ENCODE data around the gene ENOX1.

Gene ENOX1

DNA sequence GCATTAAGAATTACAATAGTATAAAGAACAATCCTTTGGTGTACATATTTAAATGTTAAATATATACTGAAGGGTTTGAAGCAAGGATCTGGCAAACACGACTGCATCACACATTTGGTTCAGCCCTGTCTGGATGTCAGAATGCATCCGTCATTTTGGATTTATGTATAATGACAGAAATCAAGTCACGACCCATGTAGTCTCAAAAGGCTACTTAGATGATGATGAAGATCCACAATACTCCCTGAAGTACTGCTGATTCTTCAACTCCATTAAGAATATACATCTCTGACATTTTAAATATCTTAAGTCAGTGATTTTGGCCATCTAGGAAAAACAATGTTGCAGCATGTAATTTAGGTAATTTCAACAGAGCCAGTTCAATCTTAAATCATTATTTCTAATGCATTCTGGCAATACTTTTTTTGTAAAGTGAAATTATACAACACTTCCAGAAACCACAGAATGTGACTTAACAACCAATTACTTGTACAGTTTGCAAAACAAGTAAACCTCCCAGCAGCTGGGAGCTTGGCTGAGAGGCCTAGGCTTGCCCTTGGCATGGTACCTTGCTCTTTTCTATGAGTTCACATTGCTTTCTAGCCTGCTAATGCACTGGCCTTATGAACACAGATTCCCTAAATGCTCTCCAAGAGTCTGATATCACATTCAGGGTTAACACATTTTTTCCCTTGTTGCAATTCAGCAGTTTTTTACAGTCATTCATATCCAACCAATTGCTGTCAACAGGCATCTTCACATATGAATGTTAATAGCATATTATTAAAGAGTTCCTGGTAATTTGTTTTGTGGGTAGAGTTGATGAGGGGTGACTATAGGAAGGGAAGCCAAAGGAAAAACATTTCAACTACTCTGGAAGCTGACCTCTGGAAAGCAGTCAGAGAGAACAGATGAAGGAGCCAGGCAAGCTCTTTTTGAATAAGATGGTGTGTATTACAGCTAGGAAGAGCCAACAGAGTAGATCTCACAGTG, 175.2 kb downstream of the ENOX1 start:
- in situ Hi-C loops (cut with MboI; ENCODE audit: low sequenced_read_pairs), result no loop called here

DNA sequence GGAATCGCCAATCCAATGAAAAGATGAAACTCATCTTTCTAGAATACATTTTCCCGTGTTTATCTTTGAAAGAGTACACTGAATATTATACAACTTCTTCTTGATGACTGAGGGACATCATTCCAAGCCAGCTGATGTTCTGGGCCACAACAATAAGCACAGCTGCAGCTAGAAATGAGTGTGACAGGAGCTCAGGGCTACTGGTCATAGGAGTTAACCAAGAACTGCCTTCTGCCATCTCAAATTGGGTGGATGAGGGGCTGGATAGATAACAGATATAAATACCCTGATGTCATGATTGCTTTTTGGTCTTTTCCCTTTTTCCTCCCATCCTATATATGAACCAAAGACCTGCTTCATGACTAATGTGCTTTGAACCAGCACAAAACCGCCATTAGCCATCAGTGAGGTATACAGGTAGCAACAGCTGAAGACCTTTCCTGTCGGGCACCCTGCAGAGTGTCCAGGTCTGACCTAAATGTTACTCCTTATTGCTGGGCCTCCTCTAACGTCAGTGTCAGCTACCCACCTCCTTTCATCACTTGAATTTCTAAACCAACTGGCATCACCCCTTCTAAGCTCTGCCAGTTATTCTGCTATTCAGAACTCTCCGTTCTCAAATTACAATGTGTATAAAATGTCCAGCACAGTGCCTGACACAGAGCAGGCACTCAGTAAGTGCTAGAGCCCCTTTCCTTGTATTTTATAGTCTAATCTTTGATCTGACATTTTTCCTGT, 178.2 kb downstream of the ENOX1 start:
- in situ Hi-C loops (cut with MboI; ENCODE audit: low sequenced_read_pairs), result no loop called here

DNA sequence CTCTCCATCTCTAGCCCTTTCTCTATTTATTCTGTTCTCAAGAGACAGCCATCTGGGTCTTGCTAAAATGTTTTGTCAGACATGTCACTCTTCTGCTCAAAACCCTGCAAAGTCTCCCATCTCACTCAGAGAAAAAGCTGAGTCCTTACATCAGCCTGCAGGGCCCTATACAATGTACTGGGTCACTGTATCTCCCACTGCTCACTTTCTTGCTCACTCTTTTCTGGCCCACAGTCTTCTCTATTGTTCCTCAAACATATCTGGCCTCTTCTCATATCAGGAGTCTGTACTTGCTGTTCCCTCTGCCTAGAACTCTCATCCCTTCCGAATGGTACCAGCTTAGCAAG, 189.2 kb downstream of the ENOX1 start:
- in situ Hi-C loops (cut with MboI; ENCODE audit: low sequenced_read_pairs), result no loop called here

DNA sequence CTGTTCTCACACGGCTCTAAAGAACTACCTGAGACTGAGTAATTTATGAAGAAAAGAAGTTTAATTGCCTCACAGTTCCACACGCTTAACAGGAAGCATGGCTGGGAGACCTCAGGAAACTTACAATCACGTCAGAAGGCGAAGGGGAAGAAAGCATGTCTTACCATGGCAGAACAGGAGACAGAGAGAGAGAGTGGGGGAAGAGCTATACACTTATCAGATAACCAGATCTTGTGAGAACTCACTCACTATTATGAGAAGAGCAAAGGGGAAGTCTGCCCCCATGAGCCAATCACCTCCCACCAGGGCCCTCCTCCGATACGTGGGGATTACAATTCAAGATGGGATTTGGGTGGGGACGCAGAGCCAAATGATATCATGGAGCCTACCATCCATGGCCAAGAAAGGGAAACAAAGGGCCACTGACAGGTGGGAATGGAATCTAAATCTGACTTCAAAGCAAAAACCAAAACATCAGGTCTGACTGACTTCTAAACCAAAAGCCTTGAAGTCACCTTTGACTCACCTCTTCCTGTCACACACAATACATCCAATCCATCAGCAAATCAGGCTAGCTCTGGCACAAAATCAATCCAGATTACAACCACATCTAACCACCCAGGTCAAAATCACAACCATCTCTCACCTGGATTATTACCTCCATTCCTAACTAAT, 189.7 kb downstream of the ENOX1 start:
- in situ Hi-C loops (cut with MboI; ENCODE audit: low sequenced_read_pairs), result no loop called here

DNA sequence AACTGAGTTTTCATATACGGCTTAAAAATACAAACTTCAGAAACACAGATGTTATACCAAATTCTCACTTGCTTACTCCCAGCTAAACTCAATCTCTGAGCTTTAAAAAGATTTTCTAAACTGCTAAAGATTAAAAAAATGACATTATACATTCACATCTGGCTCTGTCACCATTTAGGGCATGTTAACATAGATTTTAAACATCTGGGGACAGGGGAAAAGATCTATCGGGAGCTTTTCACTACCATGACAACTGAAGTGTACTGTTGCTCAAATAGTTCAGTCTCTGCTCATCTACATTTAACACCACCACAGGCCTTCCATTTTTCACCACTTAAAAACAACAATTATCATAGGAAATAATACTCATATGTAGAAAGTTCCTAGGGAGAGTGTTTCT, 190.8 kb downstream of the ENOX1 start:
- in situ Hi-C loops (cut with MboI; ENCODE audit: low sequenced_read_pairs), result no loop called here

DNA sequence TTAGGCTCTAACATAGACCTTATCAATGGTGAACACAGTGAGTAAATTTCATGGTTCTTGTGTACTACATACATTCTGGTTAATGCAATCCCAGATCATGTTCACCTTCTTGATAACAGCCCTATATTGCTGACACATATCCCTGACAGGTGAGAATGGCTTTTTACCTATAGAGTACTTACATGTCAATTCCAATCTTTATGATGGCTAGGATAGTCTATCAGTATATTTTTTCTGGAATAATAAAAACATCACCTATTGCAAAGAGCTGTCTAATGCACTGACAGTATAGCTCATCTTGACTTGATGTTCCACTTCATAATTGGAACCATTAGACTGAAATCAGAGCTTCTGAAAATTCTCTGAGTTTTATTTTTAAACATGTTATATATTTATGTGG, 199.4 kb downstream of the ENOX1 start:
- in situ Hi-C loops (cut with MboI; ENCODE audit: low sequenced_read_pairs), result no loop called here

DNA sequence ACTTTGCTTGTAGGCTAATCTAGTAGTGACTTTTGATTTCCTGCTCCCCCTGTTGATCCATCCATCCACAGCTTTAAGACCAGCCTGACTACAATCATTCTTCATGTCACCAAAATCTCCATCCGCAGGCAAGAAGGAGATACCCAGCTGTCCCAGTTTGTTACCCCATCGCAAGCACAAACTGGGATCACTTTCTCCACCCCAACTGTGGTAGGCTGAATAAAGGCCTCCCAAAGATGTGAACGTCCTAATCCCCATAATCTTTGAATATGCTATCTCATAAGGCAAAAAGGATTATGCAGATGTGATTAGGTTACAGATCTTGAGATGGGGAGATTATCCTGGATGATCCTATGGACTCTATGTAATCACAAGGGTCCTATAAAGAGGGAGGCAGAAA, 202.0 kb downstream of the ENOX1 start:
- in situ Hi-C loops (cut with MboI; ENCODE audit: low sequenced_read_pairs), result no loop called here

DNA sequence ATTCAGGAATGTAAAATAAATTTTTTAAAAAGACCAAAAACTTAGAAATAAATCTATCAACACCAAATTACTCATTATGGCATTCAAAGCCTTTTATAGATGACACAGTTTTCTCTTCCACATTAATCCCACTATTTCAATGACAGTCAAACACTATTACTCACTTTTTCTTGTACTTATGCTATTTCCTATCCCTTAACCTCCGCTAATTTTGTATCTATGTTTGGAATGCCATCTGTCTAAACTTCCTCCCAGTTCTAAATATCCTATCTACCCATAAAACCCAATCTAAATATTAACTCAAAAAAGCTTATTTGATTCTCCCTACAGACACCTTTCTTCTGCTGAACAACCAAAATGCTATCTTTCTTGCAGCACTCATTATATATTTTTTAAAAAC, 203.5 kb downstream of the ENOX1 start:
- in situ Hi-C loops (cut with MboI; ENCODE audit: low sequenced_read_pairs), result no loop called here

DNA sequence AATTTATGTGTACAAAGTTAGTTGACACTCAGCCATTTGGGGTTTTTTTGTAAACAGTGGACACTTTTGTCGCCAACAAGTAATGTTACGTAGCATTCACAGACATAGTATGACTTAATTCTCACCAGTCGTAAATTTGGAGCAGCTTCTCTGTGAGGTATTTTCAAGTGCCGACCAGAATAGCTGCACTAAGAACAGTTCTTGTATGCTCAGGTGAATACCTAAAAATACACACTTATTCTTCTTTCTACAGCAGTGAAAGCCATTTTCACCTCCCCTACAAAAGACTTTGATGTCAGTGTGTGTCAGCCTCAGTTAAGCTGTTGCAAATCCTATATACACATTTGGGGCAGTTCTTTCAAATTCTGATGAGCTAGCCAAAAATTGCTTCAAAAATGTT, 206.5 kb downstream of the ENOX1 start:
- in situ Hi-C loops (cut with MboI; ENCODE audit: low sequenced_read_pairs), result no loop called here

DNA sequence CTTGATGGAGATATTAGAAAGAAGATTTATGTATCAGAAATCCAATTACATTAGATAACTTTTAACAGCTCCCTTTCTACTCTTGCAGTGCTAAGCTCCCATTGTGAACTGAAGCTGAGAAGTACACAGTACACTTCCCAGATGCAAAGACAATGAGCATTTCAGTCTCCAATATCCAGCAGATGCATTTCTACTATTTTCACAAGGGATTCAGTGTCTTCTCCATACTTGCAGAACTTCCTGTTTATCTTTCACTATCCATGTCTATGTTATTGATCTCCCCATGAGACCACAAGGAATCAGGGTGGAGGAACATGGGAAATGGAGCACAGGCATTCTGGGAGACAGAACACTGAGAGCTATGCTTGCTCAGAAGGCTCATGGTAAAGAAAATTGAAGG, 207.5 kb downstream of the ENOX1 start:
- in situ Hi-C loops (cut with MboI; ENCODE audit: low sequenced_read_pairs), result no loop called here

DNA sequence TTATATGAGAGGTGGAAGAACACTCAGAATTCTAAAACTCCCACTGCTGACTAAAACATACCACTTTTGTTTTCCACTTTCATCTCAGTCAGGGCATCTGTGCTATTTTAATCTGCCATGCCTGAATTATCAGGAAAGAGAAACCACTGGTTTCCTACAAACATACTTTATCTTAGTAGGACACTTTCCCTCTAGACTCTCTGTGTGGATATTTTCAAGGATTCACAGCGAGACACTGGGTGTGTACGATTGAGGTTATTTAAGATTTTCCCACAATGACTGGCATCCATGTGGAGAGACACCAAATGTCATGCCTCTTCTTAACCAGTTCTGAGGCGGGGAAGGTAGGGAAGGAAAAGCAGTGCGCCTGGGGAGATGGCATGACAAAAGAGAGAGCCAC, 212.2 kb downstream of the ENOX1 start:
- in situ Hi-C loops (cut with MboI; ENCODE audit: low sequenced_read_pairs), result no loop called here

DNA sequence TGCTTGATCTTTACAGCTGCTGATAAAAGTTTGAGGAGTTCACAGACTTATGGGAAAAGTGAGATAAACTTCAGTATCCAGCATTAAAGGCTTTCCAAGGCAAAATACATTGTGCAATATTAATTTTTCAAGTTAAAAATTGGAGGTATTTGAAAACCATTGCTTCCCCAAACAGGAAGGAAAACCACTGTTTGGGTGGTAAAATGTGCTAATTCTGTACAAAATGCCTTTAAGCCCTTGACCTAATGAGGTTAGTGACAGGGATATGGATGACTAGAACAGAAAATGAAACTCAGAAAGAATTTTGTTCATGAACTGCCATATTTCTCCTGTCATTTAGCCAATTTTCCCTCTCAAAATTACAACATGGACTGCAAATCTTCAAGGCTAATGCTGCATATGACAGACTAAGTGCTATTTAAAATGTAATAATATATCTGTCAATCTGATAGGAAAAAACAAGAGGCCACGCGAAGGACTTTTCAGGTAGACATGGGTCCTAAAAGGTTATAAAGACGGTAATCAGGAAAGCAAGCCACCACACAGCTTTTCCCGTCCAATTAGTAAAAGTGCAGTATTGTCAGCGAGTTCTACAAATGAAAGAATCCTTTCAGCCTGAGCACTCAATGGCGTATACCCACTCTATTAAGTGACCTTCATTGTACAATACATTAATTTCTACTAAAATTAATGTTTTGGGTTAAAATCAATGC, 212.8 kb downstream of the ENOX1 start:
- in situ Hi-C loops (cut with MboI; ENCODE audit: low sequenced_read_pairs), result no loop called here

DNA sequence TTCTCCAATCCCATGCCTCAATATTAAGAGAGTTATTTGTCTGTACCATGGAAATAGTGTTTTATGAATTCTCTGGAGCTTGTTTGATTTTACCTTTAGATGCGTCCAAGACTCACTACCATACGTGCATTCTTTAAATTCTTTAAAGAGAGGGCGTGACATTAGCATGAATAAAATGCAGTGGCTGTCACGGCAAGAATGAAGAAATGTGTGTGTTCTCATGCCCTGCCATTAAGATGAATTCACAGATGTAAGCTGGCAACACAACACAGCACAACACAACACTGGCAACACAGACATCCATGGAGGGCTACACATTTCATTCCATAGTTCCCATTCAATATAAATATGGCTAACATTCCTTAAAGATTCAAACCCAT, 213.4 kb downstream of the ENOX1 start:
- in situ Hi-C loops (cut with MboI; ENCODE audit: low sequenced_read_pairs), result no loop called here

DNA sequence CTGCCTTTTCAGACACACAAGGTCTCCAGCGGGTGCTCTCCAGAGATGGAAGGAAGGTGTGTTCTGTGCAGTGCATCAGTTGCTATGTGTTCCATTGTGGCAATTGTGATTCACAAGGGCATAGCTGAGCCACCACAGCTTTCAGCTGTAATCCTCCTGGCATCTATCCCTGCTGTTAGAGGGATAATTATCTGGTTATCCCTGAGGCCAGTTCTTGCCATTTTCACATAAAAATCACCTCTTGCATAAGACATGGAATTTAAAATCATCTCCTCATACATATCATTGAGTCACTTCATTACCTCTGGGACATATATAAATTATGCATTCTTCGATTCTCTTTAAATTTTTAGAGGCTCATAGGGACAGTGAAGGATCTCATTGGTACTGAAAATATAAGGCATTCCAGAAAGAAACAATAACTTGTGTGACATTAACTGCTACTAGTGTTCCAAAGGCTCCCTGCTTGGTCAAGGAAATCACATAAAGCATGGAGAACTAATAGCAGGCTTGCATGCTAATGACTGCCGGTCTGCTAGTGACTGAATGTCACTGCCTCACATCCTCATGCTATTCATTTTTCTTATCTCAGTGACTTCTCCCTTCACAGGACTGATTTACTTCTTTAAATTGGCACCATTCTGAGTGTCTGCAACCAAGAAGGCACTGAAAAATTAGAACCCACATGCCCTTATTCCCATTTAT, 214.0 kb downstream of the ENOX1 start:
- in situ Hi-C loops (cut with MboI; ENCODE audit: low sequenced_read_pairs), result no loop called here

DNA sequence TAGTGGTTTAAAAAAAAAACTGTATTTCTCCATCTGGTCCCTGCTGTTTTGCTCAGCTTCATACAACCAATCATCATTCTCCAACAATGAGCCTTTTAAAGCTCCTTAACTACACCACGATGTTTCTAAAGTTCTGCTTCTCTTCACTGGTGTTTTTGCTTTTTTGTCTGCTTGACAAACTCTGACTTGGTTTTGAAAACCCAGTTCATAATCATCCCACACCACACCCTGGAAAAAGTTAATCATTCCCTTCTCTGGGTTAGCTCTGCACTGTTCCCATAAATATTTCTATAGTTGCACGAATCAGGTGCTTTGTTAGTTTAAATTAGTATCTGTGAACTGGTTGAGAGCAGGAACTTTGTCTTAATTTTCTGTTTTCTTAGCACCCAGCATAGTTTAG, 217.1 kb downstream of the ENOX1 start:
- in situ Hi-C loops (cut with MboI; ENCODE audit: low sequenced_read_pairs), result no loop called here

DNA sequence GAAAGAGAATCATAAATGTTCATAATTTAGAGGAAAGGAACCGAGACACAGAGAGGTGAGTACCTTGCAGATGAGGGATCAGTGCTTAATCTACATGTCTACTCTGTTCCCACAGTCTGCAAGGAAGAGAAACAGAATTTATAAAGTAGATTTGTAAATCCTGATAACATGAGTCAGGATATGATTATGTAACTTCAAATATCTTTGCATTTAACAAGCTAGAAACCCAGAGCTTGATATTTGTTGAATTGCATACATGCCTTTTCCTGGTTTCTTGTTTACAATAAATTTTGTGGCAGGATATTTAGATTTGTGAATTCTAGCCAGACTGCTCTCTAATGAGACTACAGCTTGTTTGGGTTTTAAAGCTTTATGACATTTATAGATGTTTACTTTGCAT, 219.2 kb downstream of the ENOX1 start:
- in situ Hi-C loops (cut with MboI; ENCODE audit: low sequenced_read_pairs), result no loop called here

DNA sequence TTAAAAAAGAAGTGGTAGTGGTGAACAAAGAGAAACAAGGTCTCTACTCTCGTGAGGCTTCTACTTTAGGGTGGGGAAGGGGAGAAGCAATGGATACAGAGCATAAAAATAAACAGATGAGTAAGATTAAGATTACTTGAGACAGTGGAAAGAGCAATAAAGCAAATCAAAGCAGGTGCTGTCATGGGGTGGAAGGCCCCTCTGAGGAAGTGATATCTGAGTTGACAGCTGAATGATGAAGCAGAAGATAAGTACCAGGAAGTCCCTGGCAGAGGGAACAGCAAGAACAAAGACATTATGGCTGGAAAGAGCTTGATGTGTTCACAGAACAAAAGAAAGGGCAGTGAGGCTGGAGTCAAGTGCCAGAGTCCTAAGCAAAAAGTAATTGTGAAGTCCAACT, 221.8 kb downstream of the ENOX1 start:
- in situ Hi-C loops (cut with MboI; ENCODE audit: low sequenced_read_pairs), result no loop called here

DNA sequence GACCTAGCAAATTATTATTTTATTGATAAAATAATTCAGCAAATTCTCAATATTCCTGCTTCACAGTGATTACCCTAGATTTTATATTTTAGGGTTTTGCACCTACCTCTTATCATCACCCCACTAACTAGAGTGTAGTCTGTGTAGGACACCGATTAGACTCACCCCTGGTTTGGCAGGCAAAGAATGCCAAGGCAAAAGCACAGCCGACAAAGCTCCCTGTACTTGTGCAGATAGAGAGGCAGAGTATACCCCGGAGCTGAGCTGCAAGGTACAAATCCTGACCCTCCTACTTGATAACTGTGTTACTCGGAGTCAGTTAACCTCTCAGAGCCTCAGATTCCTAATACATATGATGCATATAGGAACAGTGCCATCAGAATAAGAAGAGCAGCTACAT, 225.7 kb downstream of the ENOX1 start:
- in situ Hi-C loops (cut with MboI; ENCODE audit: low sequenced_read_pairs), result no loop called here

DNA sequence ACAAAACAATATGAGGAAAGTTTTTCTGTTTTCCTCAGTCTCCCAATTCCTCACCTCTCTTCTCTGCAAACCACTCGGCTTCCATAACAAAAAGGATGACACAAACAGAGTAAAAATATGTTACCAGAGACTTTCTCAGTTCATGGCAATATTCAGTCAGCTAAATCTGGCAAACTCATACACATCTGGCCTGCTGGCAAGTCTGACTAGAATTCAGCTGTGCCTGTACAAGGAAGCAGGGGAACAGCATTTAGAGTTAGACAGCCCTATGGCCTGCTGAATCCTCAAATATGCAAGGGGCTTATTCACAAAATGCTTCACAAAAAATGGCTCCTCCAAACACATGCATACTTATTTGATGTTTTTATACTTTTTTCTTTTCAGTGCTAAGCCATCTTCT, 227.8 kb downstream of the ENOX1 start:
- in situ Hi-C loops (cut with MboI; ENCODE audit: low sequenced_read_pairs), result no loop called here

DNA sequence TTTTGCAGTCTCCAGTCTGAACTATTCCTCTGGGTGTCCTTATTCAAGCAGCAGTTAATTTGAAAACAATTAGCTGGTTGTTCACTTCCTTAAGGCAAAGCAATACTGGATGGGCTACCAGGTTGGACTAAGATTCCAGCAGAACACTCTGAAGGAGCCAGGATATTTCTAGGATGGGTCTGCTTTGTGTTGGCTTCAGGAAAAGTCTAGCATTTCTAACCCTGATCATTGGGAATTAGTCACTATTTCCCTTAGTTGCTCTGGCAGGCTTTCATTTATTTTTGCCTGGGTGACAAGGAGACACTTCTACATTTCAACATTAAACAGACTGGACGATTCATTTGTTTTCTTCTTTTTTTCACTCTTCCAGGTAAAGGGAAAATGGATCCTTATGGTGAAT, 228.4 kb downstream of the ENOX1 start:
- in situ Hi-C loops (cut with MboI; ENCODE audit: low sequenced_read_pairs), result no loop called here

DNA sequence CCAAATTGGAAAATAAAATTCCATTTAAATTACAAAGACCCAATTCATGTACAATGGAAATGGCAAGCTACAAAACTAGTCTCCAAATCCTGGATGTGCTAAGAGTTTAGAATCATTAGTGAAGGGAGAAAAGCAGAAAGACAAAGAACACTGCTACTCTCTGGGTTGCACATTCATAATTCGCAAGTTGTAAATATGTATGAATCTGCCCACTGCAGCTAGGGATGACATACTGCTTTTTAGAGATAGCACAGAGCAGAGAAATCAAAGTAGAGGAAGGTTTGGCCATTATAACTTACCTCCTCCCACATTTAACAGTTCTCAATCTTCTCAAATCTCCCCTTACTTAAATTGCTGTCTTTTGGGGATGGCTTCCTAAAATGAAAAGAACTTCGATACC, 231.1 kb downstream of the ENOX1 start:
- in situ Hi-C loops (cut with MboI; ENCODE audit: low sequenced_read_pairs), result no loop called here
